Adrenal gland (tissue), 5 donors: ENCODE measurements around the gene KCP.

ENCODE experiments used
- CTCF ChIP-seq, 6 experiments: fragments of 450-650 bp in 4 of 6; fragments of 200-600 bp in 2 of 6; sonication (generic) in 1 of 6; IDR thresholded peaks; 1 replicate in 5 of 6; 2 replicates in 1 of 6; pipeline versions ENCODE4 v1.5.1 to v1.8.0; 2016 to 2021; ENCODE audit warnings: antibody characterized with exemption in 6 of 6, mild to moderate bottlenecking in 2 of 6, moderate library complexity in 1 of 6
- POLR2A ChIP-seq, 2 donors: fragments of 450-650 bp; IDR thresholded peaks; one replicate each; pipeline ENCODE4 v1.6.1; 2017; ENCODE audit warnings: antibody characterized with exemption in 2 of 2, mild to moderate bottlenecking in 2 of 2, moderate library complexity in 1 of 2
- donor health status: DM: no; HTN: no; CAD: no.

- no peak for TF ChIP-seq CTCF (IDR thresholded peaks at IDR 0.05)
- no peak for TF ChIP-seq POLR2A (IDR thresholded peaks at IDR 0.05)
These were observed 65.7 kb downstream of the KCP start for GRCh38 chr7:128844777-128845311.
